Vagina (tissue), 2 donors: ENCODE measurements around the gene CNTROB.

Experiments used
- POLR2A ChIP-seq, 2 donors: fragments of 450-650 bp; IDR thresholded peaks; one replicate each; pipeline ENCODE4 v1.6.1; 2017; ENCODE audit warnings: antibody characterized with exemption in 2 of 2, mild to moderate bottlenecking in 2 of 2, moderate library complexity in 2 of 2
- POLR2AphosphoS5 ChIP-seq, 2 donors: sonication (generic); formaldehyde crosslinking; IDR thresholded peaks; one replicate each; pipeline ENCODE4 v1.9.0; 2017; ENCODE audit warnings: antibody characterized with exemption in 2 of 2, mild to moderate bottlenecking in 2 of 2, low read depth in 1 of 2; ENCODE audit not compliant: insufficient read depth in 1 of 2
- TF ChIP-seq, protein P1 (sequence below), 3 experiments: fragments of 450-650 bp in 2 of 3; fragments of 200-600 bp in 1 of 3; sonication (generic) in 1 of 3; IDR thresholded peaks; one replicate each; pipeline ENCODE4 v1.5.1; 2017 to 2019; ENCODE audit warnings: antibody characterized with exemption in 3 of 3, mild to moderate bottlenecking in 2 of 3, moderate library complexity in 2 of 3

DNA sequence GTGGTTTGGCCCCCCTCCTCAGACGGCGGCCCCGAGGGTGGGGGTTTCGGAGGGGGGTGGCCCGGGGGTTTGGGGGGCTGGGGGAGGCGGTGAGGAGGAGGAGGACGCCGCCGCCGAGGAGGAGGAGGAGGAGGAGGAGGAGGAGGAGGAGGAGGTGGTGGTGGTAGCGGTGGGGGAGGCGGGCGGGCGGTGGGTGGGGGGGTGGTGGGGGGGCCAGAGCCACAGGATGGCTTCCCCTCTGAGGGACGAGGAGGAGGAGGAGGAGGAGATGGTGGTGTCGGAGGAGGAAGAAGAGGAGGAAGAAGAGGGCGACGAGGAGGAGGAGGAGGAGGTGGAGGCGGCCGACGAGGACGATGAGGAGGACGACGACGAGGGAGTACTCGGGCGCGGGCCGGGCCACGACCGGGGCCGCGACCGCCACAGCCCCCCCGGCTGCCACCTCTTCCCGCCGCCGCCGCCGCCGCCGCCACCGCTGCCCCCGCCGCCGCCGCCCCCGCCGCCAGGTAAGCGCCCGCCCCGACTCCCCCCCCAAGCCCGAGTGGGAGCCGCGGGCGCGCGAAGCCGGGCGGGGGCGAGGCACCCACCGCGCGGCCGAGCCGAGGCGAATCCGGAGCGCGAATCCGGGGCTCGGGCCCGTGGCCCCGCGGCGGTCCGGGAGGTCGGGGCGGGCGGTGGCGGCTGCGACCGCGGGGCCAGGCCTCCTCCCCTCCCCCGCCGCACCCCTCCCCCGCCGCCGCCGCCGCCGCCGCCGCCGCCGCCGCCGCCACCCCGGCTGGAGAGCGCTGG lies 47.2 kb upstream of the CNTROB start:
- TF ChIP-seq, protein P1, sequence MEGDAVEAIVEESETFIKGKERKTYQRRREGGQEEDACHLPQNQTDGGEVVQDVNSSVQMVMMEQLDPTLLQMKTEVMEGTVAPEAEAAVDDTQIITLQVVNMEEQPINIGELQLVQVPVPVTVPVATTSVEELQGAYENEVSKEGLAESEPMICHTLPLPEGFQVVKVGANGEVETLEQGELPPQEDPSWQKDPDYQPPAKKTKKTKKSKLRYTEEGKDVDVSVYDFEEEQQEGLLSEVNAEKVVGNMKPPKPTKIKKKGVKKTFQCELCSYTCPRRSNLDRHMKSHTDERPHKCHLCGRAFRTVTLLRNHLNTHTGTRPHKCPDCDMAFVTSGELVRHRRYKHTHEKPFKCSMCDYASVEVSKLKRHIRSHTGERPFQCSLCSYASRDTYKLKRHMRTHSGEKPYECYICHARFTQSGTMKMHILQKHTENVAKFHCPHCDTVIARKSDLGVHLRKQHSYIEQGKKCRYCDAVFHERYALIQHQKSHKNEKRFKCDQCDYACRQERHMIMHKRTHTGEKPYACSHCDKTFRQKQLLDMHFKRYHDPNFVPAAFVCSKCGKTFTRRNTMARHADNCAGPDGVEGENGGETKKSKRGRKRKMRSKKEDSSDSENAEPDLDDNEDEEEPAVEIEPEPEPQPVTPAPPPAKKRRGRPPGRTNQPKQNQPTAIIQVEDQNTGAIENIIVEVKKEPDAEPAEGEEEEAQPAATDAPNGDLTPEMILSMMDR (IDR thresholded peaks at IDR 0.05), result no peak
- TF ChIP-seq POLR2A (IDR thresholded peaks at IDR 0.05) (no peak), POLR2AphosphoS5 (IDR thresholded peaks at IDR 0.05; ENCODE audit: insufficient read depth in 1 of 2, low read depth in 1 of 2) (no peak)
